ENCODE results near the gene SERINC5.
A peak's percentile ranks its signal among the peaks of the same experiment; 100 is the strongest.

The SERINC5 gene

DNA sequence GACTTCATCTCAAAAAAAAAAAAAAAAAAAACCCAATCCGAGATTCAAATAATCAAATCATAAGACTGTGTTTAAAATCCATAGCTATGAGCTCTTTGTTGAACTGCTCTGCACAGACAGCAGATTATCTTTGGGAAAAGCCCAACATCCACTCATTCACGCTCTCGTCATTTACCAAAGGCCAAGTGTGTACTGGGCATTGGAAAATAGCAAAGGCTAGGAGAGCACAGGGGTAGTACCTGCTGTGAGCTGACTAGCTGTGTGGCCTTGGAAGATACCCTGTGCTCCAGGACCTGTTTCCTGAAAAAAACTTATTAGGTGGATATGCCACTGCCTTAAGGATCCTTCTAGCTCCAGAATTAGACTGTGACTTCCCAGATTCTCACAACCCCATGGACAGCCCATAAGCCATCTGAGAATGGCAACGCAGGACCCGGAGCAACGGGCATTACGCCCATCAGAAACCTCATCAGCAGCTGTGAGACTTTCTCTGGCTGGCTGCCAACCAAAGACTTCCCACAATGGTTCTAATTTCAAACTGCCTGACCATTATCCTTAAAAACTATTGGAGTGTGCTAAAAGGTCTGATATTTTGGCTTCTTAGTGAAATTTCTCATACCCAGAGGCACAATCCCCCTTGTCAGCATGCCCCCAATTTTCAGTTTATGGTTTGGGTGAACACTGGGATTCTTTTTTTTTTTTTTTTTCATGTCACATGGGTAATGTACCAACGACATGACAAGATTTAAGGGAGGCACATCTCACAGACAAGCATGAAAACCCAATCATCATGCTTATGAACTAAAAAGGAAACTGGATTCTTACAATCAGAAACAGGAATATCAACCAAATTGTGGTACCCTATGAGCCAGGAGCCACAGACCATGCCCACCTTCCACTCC, 16.8 kb downstream of the SERINC5 start:
- peak overlapping the region; percentile 21 for H3K4me3 ChIP-seq (ENCODE audit: low read length)
- TF ChIP-seq, protein P1, sequence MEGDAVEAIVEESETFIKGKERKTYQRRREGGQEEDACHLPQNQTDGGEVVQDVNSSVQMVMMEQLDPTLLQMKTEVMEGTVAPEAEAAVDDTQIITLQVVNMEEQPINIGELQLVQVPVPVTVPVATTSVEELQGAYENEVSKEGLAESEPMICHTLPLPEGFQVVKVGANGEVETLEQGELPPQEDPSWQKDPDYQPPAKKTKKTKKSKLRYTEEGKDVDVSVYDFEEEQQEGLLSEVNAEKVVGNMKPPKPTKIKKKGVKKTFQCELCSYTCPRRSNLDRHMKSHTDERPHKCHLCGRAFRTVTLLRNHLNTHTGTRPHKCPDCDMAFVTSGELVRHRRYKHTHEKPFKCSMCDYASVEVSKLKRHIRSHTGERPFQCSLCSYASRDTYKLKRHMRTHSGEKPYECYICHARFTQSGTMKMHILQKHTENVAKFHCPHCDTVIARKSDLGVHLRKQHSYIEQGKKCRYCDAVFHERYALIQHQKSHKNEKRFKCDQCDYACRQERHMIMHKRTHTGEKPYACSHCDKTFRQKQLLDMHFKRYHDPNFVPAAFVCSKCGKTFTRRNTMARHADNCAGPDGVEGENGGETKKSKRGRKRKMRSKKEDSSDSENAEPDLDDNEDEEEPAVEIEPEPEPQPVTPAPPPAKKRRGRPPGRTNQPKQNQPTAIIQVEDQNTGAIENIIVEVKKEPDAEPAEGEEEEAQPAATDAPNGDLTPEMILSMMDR (conservative IDR thresholded peaks at IDR 0.05; ENCODE audit: low read depth, low read length) = no peak
- no peak for DNase-seq (ENCODE audit: low read depth)

DNA sequence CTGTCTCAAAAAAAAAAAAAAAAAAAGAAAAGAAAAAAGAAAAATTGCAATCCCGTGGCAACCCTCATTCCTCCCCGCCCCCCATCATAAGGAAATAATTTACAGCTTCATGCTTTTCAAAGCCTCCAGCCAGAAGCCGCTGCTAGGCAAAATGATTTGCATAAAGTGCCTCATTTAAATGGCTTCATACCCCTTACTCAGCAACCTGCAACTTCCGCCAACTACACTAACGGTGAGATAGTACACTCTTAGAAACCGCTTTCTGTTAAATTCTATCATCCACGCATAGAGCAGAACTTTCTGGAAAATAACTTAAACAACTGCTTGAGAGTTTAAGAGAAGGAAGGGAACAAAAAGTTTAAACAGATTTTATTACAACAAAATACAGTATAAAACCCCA, 17.8 kb downstream of the SERINC5 start:
- no peak for DNase-seq (ENCODE audit: low read depth)
- no peak overlapping the region for H3K4me3 ChIP-seq (ENCODE audit: low read length)
- TF ChIP-seq, protein P1 (conservative IDR thresholded peaks at IDR 0.05; ENCODE audit: low read depth, low read length) = no peak

DNA sequence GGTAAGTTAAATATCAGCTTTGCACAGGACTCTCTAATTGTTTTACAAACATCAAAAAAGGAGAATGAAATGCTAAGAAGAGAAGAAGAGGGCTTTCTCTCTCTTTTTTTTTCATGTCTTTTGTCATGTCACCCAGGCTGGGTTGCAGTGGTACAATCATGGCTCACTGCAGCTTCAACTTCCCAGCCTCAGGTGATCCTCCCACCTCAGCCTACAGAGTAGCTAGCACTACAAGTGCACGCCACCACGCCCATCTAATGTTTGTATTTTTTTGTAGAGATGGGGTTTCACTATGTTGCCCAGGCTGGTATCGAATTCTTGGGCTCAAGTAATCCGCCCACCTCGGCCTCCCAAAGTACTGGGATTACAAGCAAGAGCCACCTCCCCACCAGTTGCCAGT, 18.6 kb downstream of the SERINC5 start:
- DNase-seq (ENCODE audit: low read depth) = no peak
- no peak overlapping the region for H3K4me3 ChIP-seq (ENCODE audit: low read length)
- TF ChIP-seq, protein P1 (conservative IDR thresholded peaks at IDR 0.05; ENCODE audit: low read depth, low read length) = no peak

DNA sequence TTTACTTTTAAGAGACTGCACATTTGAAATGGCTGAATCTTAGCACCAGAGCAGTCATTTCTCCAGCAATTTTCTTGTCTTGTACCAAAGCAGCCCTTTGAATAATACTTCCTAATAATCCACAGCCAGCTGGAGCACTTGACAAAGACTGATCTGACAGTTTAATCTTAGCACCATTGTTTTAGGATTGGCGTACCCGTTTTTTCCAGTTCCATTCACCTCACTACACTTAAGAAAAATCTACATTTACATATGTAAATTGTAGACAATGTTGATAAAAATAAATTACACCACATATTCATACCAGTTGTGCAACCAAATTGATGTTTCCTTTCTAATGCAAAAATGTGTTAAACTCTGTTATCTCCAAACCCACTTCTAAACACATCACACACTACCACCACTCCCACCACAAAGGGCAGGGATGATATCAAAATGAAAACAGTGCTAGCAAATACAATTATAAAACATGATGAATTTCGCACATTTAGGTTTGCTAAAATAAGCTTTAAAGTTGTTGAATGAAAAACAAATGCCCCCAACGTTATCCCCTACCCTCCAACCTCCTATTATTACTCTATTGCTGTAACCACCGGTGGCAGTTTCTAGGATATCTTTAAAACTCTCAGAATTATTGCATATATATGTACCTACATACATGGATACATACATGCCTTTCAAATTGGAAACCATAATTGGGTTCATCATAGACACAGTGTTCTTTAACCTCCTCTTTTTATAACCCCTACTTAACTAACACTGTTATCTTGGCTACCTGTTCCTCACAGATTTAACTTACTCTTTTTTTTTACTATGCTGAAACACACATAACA, 21.5 kb downstream of the SERINC5 start:
- TF ChIP-seq, protein P1 (conservative IDR thresholded peaks at IDR 0.05; ENCODE audit: low read depth, low read length) = no peak
- no peak overlapping the region for H3K4me3 ChIP-seq (ENCODE audit: low read length)
- no peak for DNase-seq (ENCODE audit: low read depth)

DNA sequence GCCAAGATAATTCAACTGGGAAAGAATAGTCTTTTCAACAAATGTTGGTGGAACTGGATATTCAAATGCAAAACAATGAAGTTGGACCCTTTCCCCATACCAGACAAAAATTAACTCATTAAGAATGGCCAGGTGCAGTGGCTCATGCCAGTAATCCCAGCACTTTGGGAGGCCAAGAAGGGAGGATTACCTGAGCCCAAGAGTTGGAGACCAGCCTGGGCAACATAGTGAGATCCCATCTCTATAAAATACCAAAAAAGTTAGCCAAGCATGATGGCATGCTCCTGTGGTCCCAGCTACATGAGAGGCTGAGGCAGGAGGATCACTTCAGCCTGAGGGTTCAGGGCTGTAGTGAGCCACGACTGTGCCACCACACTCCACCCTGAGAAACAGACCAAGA, 24.2 kb downstream of the SERINC5 start:
- no peak overlapping the region for H3K4me3 ChIP-seq (ENCODE audit: low read length)
- TF ChIP-seq, protein P1 (conservative IDR thresholded peaks at IDR 0.05; ENCODE audit: low read depth, low read length) = no peak
- DNase-seq (ENCODE audit: low read depth) = no peak

DNA sequence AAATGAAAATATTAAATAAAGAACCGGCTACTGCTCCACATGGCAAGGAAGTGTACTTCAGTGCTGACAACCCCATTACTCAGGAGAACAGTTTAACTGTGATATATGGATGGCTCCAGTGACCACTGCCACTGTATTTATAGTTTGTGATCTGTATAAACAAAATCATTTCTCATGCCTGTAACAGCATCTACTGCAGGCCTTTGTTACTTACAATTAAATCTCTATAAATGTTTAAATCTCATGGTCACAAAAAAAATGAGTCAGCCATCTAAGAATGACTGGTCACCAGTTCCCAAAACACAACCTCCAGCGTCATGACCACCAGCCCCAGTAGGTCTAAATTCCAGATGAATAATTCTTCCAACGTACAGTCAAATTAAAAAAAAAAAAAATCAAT, 24.6 kb downstream of the SERINC5 start:
- no peak overlapping the region for H3K4me3 ChIP-seq (ENCODE audit: low read length)
- DNase-seq (ENCODE audit: low read depth) = no peak
- TF ChIP-seq, protein P1 (conservative IDR thresholded peaks at IDR 0.05; ENCODE audit: low read depth, low read length) = no peak

All from retinal pigment epithelial cell (primary cell).